Measurements from ENCODE around the gene DISC1.

DNA sequence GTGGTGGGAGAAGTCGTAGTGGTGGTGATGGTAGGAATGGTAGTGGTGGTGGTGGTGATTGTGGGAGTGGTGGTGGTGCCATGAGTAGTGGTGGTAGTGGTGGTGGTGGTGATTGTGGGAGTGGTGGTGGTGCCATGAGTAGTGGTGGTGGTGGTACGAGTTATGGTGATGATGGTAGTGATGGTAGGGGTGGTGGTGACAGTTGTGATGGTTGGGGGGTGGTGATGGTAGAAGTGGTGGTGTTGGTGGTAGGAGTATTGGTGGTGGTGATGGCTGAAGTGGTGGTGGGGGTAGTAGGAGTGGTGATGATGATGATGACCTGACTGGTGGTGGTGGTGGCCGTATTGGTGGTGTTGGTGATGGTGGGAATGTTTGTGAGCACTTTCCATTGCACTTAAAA, 107.1 kb downstream of the DISC1 start:
- no peak for TF ChIP-seq POLR2A (IDR thresholded peaks at IDR 0.05; ENCODE audit: borderline replicate concordance, extremely low read depth, insufficient read depth, insufficient read length)
- TF ChIP-seq, protein P1, sequence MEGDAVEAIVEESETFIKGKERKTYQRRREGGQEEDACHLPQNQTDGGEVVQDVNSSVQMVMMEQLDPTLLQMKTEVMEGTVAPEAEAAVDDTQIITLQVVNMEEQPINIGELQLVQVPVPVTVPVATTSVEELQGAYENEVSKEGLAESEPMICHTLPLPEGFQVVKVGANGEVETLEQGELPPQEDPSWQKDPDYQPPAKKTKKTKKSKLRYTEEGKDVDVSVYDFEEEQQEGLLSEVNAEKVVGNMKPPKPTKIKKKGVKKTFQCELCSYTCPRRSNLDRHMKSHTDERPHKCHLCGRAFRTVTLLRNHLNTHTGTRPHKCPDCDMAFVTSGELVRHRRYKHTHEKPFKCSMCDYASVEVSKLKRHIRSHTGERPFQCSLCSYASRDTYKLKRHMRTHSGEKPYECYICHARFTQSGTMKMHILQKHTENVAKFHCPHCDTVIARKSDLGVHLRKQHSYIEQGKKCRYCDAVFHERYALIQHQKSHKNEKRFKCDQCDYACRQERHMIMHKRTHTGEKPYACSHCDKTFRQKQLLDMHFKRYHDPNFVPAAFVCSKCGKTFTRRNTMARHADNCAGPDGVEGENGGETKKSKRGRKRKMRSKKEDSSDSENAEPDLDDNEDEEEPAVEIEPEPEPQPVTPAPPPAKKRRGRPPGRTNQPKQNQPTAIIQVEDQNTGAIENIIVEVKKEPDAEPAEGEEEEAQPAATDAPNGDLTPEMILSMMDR (IDR thresholded peaks at IDR 0.05 in 2 of 3, conservative IDR thresholded peaks at IDR 0.05 in 1 of 3; ENCODE audit: borderline replicate concordance in 1 of 3, insufficient read depth in 1 of 3, low read depth in 2 of 3, low read length in 2 of 3) = no peak
- TF ChIP-seq SIN3A (IDR thresholded peaks at IDR 0.05; ENCODE audit: low read depth) = no peak
- no peak for TF ChIP-seq ELF1 (IDR thresholded peaks at IDR 0.05; ENCODE audit: borderline replicate concordance, low read depth)
- TF ChIP-seq EZH2phosphoT487 (IDR thresholded peaks at IDR 0.05; ENCODE audit: borderline replicate concordance) = no peak
- no peak for TF ChIP-seq REST (IDR thresholded peaks at IDR 0.05; ENCODE audit: low read depth)
- TF ChIP-seq, protein P2, sequence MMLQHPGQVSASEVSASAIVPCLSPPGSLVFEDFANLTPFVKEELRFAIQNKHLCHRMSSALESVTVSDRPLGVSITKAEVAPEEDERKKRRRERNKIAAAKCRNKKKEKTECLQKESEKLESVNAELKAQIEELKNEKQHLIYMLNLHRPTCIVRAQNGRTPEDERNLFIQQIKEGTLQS (IDR thresholded peaks at IDR 0.05) = no peak
- no peak for TF ChIP-seq ZBTB33 (IDR thresholded peaks at IDR 0.05; ENCODE audit: extremely low read depth, insufficient replicate concordance, low read length)
- TF ChIP-seq JUND (IDR thresholded peaks at IDR 0.05) = no peak
- no peak for TF ChIP-seq POLR2AphosphoS5 (IDR thresholded peaks at IDR 0.05; ENCODE audit: low read depth, low read length)
- TF ChIP-seq EZH2 (IDR thresholded peaks at IDR 0.05) = no peak
- TF ChIP-seq, protein P3, sequence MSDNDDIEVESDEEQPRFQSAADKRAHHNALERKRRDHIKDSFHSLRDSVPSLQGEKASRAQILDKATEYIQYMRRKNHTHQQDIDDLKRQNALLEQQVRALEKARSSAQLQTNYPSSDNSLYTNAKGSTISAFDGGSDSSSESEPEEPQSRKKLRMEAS (IDR thresholded peaks at IDR 0.05) = no peak
- TF ChIP-seq SP1 (IDR thresholded peaks at IDR 0.05; ENCODE audit: low read depth) = no peak
